Hepatocyte (in vitro differentiated cells): ENCODE results near the gene OR52I2. TPM values are rescaled to one million over a fixed set of nuclear protein-coding genes. Genes with fewer than 3 reads are reported as not detected.

Source experiments
- DNase-seq: peaks from one replicate; pipeline ENCODE4 v3.0.0-alpha.2; 2016; ENCODE audit warnings: low spot score
- H2AFZ ChIP-seq: fragments of 200-600 bp; sonication (generic); 2 replicates; pipeline ENCODE4 v1.6.0; 2016; ENCODE audit warnings: antibody characterized with exemption, mild to moderate bottlenecking
- H3K27ac ChIP-seq: fragments of 200-600 bp; sonication (generic); 2 replicates; pipeline ENCODE4 v1.5.1; 2016; ENCODE audit warnings: mild to moderate bottlenecking
- H3K27me3 ChIP-seq: fragments of 200-600 bp; sonication (generic); 2 replicates; pipeline ENCODE4 v1.6.1; 2016
- H3K36me3 ChIP-seq: fragments of 200-600 bp; sonication (generic); replicated peaks from 2 replicates; pipeline ENCODE4 v1.5.1; 2016; ENCODE audit warnings: low read depth; ENCODE audit not compliant: insufficient read depth
- H3K4me1 ChIP-seq: fragments of 200-600 bp; sonication (generic); 2 replicates; pipeline ENCODE4 v1.5.1; 2016; ENCODE audit warnings: mild to moderate bottlenecking, moderate library complexity; ENCODE audit not compliant: insufficient read depth
- H3K4me2 ChIP-seq: fragments of 200-600 bp; sonication (generic); 2 replicates; pipeline ENCODE4 v1.6.0; 2016
- H3K4me3 ChIP-seq: fragments of 200-600 bp; sonication (generic); 2 replicates; pipeline ENCODE4 v1.5.1; 2016; ENCODE audit warnings: mild to moderate bottlenecking
- H3K79me2 ChIP-seq: fragments of 200-600 bp; sonication (generic); 2 replicates; pipeline ENCODE4 v1.6.0; 2017; ENCODE audit warnings: mild to moderate bottlenecking
- H3K9me2 ChIP-seq: fragments of 200-600 bp; sonication (generic); replicated peaks from 2 replicates; pipeline ENCODE4 v1.6.0; 2017; ENCODE audit warnings: mild to moderate bottlenecking; ENCODE audit not compliant: insufficient read depth
- H3K9me3 ChIP-seq: fragments of 200-600 bp; sonication (generic); 2 replicates; pipeline ENCODE4 v1.5.1; 2016; ENCODE audit warnings: low read depth, mild to moderate bottlenecking
- H4K20me1 ChIP-seq: fragments of 200-600 bp; sonication (generic); 2 replicates; pipeline ENCODE4 v1.6.0; 2016; ENCODE audit warnings: mild to moderate bottlenecking; ENCODE audit not compliant: insufficient read depth, poor library complexity, severe bottlenecking
- CTCF ChIP-seq: fragments of 200-600 bp; sonication (generic); IDR thresholded peaks from 2 replicates; pipeline ENCODE4 v1.5.1; 2016; ENCODE audit warnings: antibody characterized with exemption, mild to moderate bottlenecking; ENCODE audit not compliant: poor library complexity
- EZH2 ChIP-seq: fragments of 200-600 bp; sonication (generic); IDR thresholded peaks from 2 replicates; pipeline ENCODE4 v1.6.1; 2016; ENCODE audit warnings: antibody characterized with exemption, mild to moderate bottlenecking, borderline replicate concordance
- EZH2phosphoT487 ChIP-seq: fragments of 200-600 bp; sonication (generic); IDR thresholded peaks from one replicate; pipeline ENCODE4 v1.6.1; 2018; ENCODE audit warnings: antibody characterized with exemption, mild to moderate bottlenecking, low read depth, moderate library complexity; ENCODE audit not compliant: unreplicated experiment, severe bottlenecking
- WGBS: methylation state at CpG from one replicate; pipeline ENCODE4 v1.1.6; 2016; ENCODE audit warnings: low lambda C conversion rate; ENCODE audit errors: missing lambda C conversion rate; 5-methylcytosine and 5-hydroxymethylcytosine counted together
- polyA plus RNA-seq: library from polyadenylated mRNA; unstranded; fragments of >200 nt; fragmentation: Nextera tagmentation; extraction: Ambion mirVana; gene quantifications from 2 replicates; pipeline ENCODE4 v1.2.1, GENCODE V29; 2016
- total RNA-seq: library from RNA; depleted of rRNA; stranded (reverse); fragments of >200 nt; gene quantifications from 2 replicates; pipeline ENCODE4 v1.2.3, GENCODE V29; 2014

The OR52I2 gene
- total and polyA plus RNA-seq, 2 experiments from 2014 or later, result not detected

- Histone ChIP-seq H3K9me3 (no peaks in the 10 kb centered on the region), H4K20me1 (no peaks in the 10 kb centered on the region), H2AFZ (no peak overlapping the region), H3K27ac (peak overlapping the region; percentile 2), H3K4me2 (no peak overlapping the region), H3K4me1 (peaks cover 10% of the 10 kb centered on the region), H3K27me3 (no peaks in the 10 kb centered on the region), H3K36me3 (no peaks in the 10 kb centered on the region), H3K9me2 (no peaks in the 10 kb centered on the region), H3K79me2 (no peaks in the 10 kb centered on the region), H3K4me3 (no peak overlapping the region)
- peak; percentile 24 for TF ChIP-seq CTCF
- TF ChIP-seq EZH2, result no peak
- no peak for DNase-seq
- WGBS, result 85% methylated on average over 8 of the region's 8 CpGs
Observed at GRCh38 chr11:4551346-4551979, 30.1 kb upstream of the OR52I2 start.

GRCh38 chr11:4559527-4560440 is 21.8 kb upstream of the OR52I2 start:
- peaks cover 17% of the 10 kb centered on the region for H3K4me1 ChIP-seq
- H3K4me2 ChIP-seq, result peak overlapping the region; percentile 49
- TF ChIP-seq EZH2 (no peak), CTCF (no peak), EZH2phosphoT487 (no peak)
- H3K27ac ChIP-seq, result peak overlapping the region; percentile 78
- H4K20me1 ChIP-seq, result no peaks in the 10 kb centered on the region
- H3K4me3 ChIP-seq, result no peak overlapping the region
- 67% methylated on average over 8 of the region's 8 CpGs for WGBS
- H3K36me3 ChIP-seq, result no peaks in the 10 kb centered on the region
- H3K79me2 ChIP-seq, result no peaks in the 10 kb centered on the region
- H3K9me2 ChIP-seq, result no peaks in the 10 kb centered on the region
- H3K27me3 ChIP-seq, result no peaks in the 10 kb centered on the region
- no peak for DNase-seq
- H3K9me3 ChIP-seq, result no peaks in the 10 kb centered on the region
- no peak overlapping the region for H2AFZ ChIP-seq

- Histone ChIP-seq H3K9me2 (no peaks in the 10 kb centered on the region), H3K27me3 (no peaks in the 10 kb centered on the region), H4K20me1 (no peaks in the 10 kb centered on the region), H3K4me1 (peaks cover 17% of the 10 kb centered on the region), H3K36me3 (no peaks in the 10 kb centered on the region), H3K4me2 (peak overlapping the region; percentile 49), H2AFZ (no peak overlapping the region), H3K27ac (peak overlapping the region; percentile 78), H3K79me2 (no peaks in the 10 kb centered on the region), H3K4me3 (no peak overlapping the region), H3K9me3 (no peaks in the 10 kb centered on the region)
- DNase-seq, result peak; percentile 30
- 60% methylated on average over 1 of the region's 1 CpG for WGBS
- TF ChIP-seq EZH2, result no peak
- no peak for TF ChIP-seq EZH2phosphoT487
- no peak for TF ChIP-seq CTCF
Observed at GRCh38 chr11:4560467-4560866, 21.1 kb upstream of the OR52I2 start.
